Right lobe of liver (tissue), 6 donors: ENCODE measurements around the gene MLEC. TPM values are rescaled to one million over a fixed set of nuclear protein-coding genes. Genes with fewer than 3 reads are reported as not detected.
A peak's percentile ranks its signal among the peaks of the same experiment; 100 is the strongest.

ENCODE experiments used
- ATAC-seq, 4 donors: fragments of 200-7000 bp; cut with Tn5 transposase; one replicate each; pipeline ENCODE4 v1.9.1; 2020; ENCODE audit warnings: mild to moderate bottlenecking in 4 of 4, moderate library complexity in 4 of 4
- DNase-seq, 3 donors: peaks; one replicate each; pipeline ENCODE4 v3.0.0-alpha.2; 2020
- H3K27ac ChIP-seq, 3 donors: fragments of 200-600 bp; one replicate each; pipeline ENCODE4 v1.8.0; 2022
- H3K27me3 ChIP-seq, 2 donors: fragments of 200-600 bp; one replicate each; pipeline ENCODE4 v1.8.0; 2022
- H3K36me3 ChIP-seq, 4 donors: fragments of 200-600 bp; sonication (generic) in 1 of 4; one replicate each; pipeline versions ENCODE4 v1.5.1 to v1.8.0; 2017 to 2022; ENCODE audit warnings: control low read depth in 1 of 4
- H3K4me1 ChIP-seq, 4 donors: fragments of 200-600 bp; sonication (generic) in 1 of 4; one replicate each; pipeline versions ENCODE4 v1.5.1 to v1.8.0; 2017 to 2022; ENCODE audit warnings: control low read depth in 1 of 4
- H3K4me3 ChIP-seq, 3 donors: fragments of 200-600 bp; one replicate each; pipeline ENCODE4 v1.8.0; 2022
- H3K9me3 ChIP-seq, 4 donors: fragments of 200-600 bp; sonication (generic) in 1 of 4; one replicate each; pipeline versions ENCODE4 v1.5.1 to v1.8.0; 2017 to 2022; ENCODE audit warnings: control low read depth in 1 of 4
- POLR2A ChIP-seq: fragments of 450-650 bp; IDR thresholded peaks from one replicate; pipeline ENCODE4 v1.6.1; 2017; ENCODE audit warnings: antibody characterized with exemption, mild to moderate bottlenecking
- WGBS: methylation state at CpG from one replicate; pipeline ENCODE4 v1.1.6; 2018; ENCODE audit warnings: low coverage, low lambda C conversion rate; ENCODE audit not compliant: insufficient coverage; ENCODE audit errors: missing lambda C conversion rate; 5-methylcytosine and 5-hydroxymethylcytosine counted together
- intact Hi-C, 2 donors: fragments of 100-400 bp; cut with DNase I; formaldehyde crosslinking; loops; one replicate each; pipeline versions ENCODE4 v1.11.2 to v1.14.1; 2022
- total RNA-seq, 6 experiments: library from RNA; depleted of rRNA in 2 of 6; stranded (reverse); fragments of >200 nt in 2 of 6; fragmentation: NEBNext Ultra II Directional in 3 of 6; extraction: Animal tissue kit (Norgen Biotek cat#: 25700) in 3 of 6; gene quantifications; one replicate each; pipeline versions ENCODE4 v1.1.0 to v1.2.4, GENCODE V29; 2016 to 2023
- TF ChIP-seq, protein P1 (sequence below), 4 donors: fragments of 200-600 bp in 3 of 4; fragments of 450-650 bp in 1 of 4; IDR thresholded peaks; one replicate each; pipeline versions ENCODE4 v1.5.1 to v1.8.0; 2016 to 2022; ENCODE audit warnings: antibody characterized with exemption in 4 of 4, mild to moderate bottlenecking in 2 of 4
- donor health status: DM: no; HTN: yes; CAD: no.
- donor health status: DM: no; HTN: no; CAD: no.
- donor health status: DM: no; HTN: no; CAD: no.
- donor health status: DM: no; HTN: yes; CAD: no.
- donor health status: DM: no; HTN: yes; CAD: no.

The MLEC gene
- total RNA-seq, 6 experiments from 2014 or later: 102 to 193 (median 126) TPM

DNA sequence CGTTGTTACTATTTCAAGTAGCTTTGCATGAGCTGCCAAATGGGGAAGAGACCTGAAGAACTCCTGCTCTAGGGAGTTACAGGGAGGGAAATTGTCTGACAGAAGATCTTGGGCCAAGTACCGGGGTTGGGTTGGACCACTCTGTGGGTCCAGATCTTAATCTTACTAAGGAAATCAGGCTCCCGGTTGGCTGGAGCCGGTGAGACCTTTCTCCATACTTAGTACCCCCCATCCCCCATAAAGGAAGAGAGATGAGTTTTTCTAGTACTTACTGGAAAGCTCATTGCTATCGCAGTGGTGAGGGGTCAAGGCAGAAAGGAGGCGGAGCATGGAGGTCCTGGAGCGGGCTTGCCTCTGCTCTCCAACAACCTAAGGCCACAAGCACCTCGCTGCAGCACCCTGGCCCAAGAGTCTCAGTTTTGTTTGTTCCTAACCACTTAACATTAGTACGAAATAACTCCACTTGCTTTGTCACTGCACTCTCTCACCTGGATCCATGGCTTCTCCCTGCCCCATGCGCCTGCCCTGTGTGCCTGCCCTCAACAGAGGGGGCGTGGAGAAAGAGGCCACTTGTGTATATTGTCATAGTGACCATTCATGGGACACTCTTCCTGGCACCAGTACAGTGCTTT, 16.5 kb downstream of the MLEC start:
- H3K36me3 ChIP-seq: peaks cover 0 to 31% (median 15%) of the 10 kb centered on the region in 4 donors
- H3K4me3 ChIP-seq: no peak overlapping the region
- 86% methylated on average over 5 of the region's 11 CpGs for WGBS
- TF ChIP-seq POLR2A: no peak
- TF ChIP-seq, protein P1, sequence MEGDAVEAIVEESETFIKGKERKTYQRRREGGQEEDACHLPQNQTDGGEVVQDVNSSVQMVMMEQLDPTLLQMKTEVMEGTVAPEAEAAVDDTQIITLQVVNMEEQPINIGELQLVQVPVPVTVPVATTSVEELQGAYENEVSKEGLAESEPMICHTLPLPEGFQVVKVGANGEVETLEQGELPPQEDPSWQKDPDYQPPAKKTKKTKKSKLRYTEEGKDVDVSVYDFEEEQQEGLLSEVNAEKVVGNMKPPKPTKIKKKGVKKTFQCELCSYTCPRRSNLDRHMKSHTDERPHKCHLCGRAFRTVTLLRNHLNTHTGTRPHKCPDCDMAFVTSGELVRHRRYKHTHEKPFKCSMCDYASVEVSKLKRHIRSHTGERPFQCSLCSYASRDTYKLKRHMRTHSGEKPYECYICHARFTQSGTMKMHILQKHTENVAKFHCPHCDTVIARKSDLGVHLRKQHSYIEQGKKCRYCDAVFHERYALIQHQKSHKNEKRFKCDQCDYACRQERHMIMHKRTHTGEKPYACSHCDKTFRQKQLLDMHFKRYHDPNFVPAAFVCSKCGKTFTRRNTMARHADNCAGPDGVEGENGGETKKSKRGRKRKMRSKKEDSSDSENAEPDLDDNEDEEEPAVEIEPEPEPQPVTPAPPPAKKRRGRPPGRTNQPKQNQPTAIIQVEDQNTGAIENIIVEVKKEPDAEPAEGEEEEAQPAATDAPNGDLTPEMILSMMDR (IDR thresholded peaks at IDR 0.05): no peak
- peaks cover 0 to 12% (median 0%) of the 10 kb centered on the region in 4 donors for H3K4me1 ChIP-seq
- no peaks in the 10 kb centered on the region for H3K27me3 ChIP-seq
- H3K27ac ChIP-seq: no peak overlapping the region
- no peak for DNase-seq
- H3K9me3 ChIP-seq: no peaks in the 10 kb centered on the region
- ATAC-seq: peak in 1 of 4 donors; percentile 12
- intact Hi-C loops: no loop called here

DNA sequence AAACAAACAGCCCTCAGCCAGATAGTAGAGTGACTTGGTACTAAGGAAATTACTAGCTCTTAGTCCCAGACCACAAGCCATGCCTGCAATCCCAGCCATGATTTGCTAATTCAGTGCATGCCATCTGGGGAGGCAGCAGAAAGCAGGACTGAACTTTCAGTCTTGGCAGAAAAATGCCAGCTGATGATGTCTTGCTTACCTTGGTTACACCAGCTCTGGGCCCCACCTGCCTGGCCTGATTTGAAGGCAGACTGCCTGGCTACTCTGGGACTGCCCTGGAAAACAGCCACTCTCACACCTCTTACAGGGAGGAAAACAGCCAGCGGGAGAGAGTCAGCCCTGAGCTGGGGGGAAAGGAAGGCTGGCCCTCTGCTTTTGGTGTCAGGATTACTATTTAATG, 18.7 kb downstream of the MLEC start:
- Histone ChIP-seq H3K27me3 (no peaks in the 10 kb centered on the region), H3K9me3 (no peaks in the 10 kb centered on the region), H3K4me1 (peaks cover 0 to 16% (median 0%) of the 10 kb centered on the region in 4 donors), H3K4me3 (no peak overlapping the region), H3K27ac (peak overlapping the region in 1 of 3 donors; percentile 46), H3K36me3 (peaks cover 0 to 10% (median 2%) of the 10 kb centered on the region in 4 donors)
- intact Hi-C loops: no loop called here
- 50% methylated on average over 1 of the region's 1 CpG for WGBS
- DNase-seq: peak; percentile 65 to 91 (median 88)
- no peak for TF ChIP-seq POLR2A
- peak in 3 of 4 donors; percentile 49 to 85 (median 73) for ATAC-seq

DNA sequence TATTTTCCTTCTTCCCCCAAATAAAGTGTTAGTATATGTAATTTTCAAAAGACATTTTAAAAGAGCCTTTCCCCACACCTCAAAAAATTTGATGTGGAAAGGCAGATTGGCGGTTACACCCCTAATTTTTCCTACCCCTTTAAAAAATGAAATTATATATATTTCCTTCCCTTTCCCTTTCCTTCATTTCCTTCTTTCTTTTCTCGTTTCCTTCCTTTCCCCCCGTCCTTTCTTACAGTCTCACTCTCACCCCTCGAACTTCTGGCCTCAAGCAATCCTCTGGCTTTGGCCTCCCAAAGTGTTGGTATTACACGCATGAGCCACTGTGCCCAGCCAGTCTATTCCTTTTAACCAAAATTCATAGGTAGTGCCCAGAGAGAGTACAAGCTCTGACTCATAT, 19.1 kb downstream of the MLEC start:
- Histone ChIP-seq H3K36me3 (peaks cover 0 to 6% (median 0%) of the 10 kb centered on the region in 4 donors), H3K4me3 (no peak overlapping the region), H3K9me3 (no peaks in the 10 kb centered on the region), H3K4me1 (peaks cover 0 to 18% (median under 1%) of the 10 kb centered on the region in 4 donors), H3K27ac (peak overlapping the region in 1 of 3 donors; percentile 46), H3K27me3 (no peaks in the 10 kb centered on the region)
- intact Hi-C loops: no loop called here
- peak in 1 of 4 donors; percentile 5 for ATAC-seq
- no peak for DNase-seq
- 80% methylated on average over 3 of the region's 5 CpGs for WGBS
- no peak for TF ChIP-seq POLR2A
- TF ChIP-seq, protein P1 (IDR thresholded peaks at IDR 0.05): no peak

DNA sequence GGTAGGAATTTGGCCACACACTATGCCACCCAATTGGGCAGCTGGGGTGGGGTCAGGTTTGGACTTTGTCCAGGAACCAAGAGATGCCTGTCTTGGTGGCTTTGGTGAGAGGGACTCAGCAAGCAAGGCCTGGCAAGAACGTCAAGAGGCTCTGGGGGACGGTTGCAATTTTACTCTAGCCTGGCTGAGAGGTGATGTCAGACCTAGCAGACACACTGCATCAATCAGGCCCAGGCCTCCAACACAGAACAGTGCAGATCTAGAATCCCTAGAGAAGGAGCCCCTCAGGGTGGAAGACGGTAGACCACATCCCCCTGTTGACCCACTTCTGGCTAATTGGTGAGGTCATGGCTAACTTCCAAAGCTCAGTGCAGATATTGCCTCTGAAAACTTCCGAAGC, 21.7 kb downstream of the MLEC start:
- Histone ChIP-seq H3K27me3 (no peaks in the 10 kb centered on the region), H3K36me3 (peaks cover 0 to 6% (median 0%) of the 10 kb centered on the region in 4 donors), H3K27ac (no peak overlapping the region), H3K4me1 (peaks cover 0 to 26% (median 3%) of the 10 kb centered on the region in 4 donors), H3K9me3 (no peaks in the 10 kb centered on the region), H3K4me3 (no peak overlapping the region)
- intact Hi-C loops: no loop called here
- DNase-seq (no peak), ATAC-seq (no peak)
- TF ChIP-seq, protein P1 (IDR thresholded peaks at IDR 0.05): no peak
- TF ChIP-seq POLR2A: no peak
- 89% methylated on average over 1 of the region's 4 CpGs for WGBS

DNA sequence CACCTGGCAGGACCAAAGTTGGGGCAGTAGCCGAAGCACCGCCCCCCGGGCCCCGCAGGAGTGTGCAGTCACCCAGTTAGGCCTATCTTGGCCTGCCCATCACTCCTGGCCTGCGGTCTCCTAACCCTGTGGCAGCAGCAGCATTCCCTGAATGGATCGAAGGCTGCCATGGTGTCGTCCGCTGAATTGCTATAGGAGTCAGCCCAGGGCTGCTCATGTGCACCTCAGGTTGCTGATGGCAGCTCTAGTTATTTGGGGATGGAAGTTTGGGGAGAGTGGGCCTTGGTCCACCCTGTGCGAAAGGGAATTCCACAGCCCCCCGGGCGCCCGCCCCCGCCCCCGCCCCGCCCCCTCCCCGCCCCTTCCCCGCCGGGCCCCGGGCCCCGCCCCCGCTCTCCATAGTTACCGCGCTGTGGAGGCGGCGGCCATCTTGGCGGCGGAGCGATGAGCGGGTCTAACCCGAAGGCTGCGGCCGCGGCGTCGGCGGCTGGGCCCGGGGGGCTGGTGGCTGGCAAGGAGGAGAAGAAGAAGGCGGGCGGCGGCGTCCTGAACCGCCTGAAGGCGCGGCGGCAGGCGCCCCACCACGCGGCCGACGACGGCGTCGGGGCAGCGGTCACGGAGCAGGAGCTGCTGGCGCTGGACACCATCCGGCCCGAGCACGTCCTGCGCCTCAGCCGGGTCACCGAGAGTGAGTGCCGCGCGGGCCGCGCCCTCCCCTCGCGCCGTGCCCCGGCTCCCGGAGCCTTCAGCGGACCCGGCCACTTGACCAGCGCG, 23.3 kb downstream of the MLEC start, which contains the start of gene UNC119B:
UNC119B (plus strand) TSS at position 428 of the 774 bp plus-strand sequence; CDS start at position 445, 17 bp downstream.
- peaks cover 0 to 24% (median 3%) of the 10 kb centered on the region in 4 donors for H3K4me1 ChIP-seq

More for the DNA sequence above, 23.3 kb downstream of the MLEC start, which contains the start of gene UNC119B:
- peaks cover 0 to 17% (median 4%) of the 10 kb centered on the region in 4 donors for H3K36me3 ChIP-seq
- ATAC-seq: peak; percentile 76 to 89 (median 84)
- DNase-seq: peak; percentile 79 to 83 (median 82)
- TF ChIP-seq, protein P1 (IDR thresholded peaks at IDR 0.05): no peak
- TF ChIP-seq POLR2A: no peak
- 0% methylated on average over 5 of the region's 76 CpGs for WGBS
- no peaks in the 10 kb centered on the region for H3K9me3 ChIP-seq
- peak within 1 kb of the TSS; percentile 59 to 81 (median 73) for H3K27ac ChIP-seq
- peak within 1 kb of the TSS; percentile 87 to 97 (median 93) for H3K4me3 ChIP-seq
- intact Hi-C loops: loop anchor here in 1 of 2 donors (10.0 kb wide), 1 partner anchor 65 kb away; the partner anchor contains the start of gene CABP1
- H3K27me3 ChIP-seq: no peaks in the 10 kb centered on the region
